Immature natural killer cell (primary cell): ENCODE measurements around the gene ZBTB4. TPM values are rescaled to one million over a fixed set of nuclear protein-coding genes. Genes with fewer than 3 reads are reported as not detected.

Experiments used
- DNase-seq, 3 donors: peaks; one replicate each; pipeline ENCODE4 v3.0.0; 2022; ENCODE audit warnings: mixed read lengths in 1 of 3
- H3K27ac Mint-ChIP-seq, 6 donors: one replicate each; pipeline ENCODE4 v1.8.0; 2020; ENCODE audit warnings: mixed read lengths in 6 of 6, mild to moderate bottlenecking in 5 of 6, inconsistent platforms in 4 of 6, moderate library complexity in 3 of 6
- H3K27me3 Mint-ChIP-seq, 3 donors: one replicate each; pipeline ENCODE4 v1.8.0; 2020 to 2021; ENCODE audit warnings: low read depth in 3 of 3, mild to moderate bottlenecking in 3 of 3, mixed read lengths in 3 of 3, moderate library complexity in 3 of 3, inconsistent platforms in 1 of 3
- H3K36me3 Mint-ChIP-seq, 3 donors: one replicate each; pipeline ENCODE4 v1.8.0; 2020; ENCODE audit warnings: mixed read lengths in 3 of 3, inconsistent platforms in 2 of 3, mild to moderate bottlenecking in 2 of 3
- H3K4me1 Mint-ChIP-seq, 2 donors: one replicate each; pipeline ENCODE4 v1.8.0; 2020; ENCODE audit warnings: inconsistent platforms in 2 of 2, mild to moderate bottlenecking in 2 of 2, mixed read lengths in 2 of 2, moderate library complexity in 1 of 2
- H3K4me3 Mint-ChIP-seq, 5 donors: one replicate each; pipeline ENCODE4 v1.8.0; 2020; ENCODE audit warnings: mild to moderate bottlenecking in 5 of 5, mixed read lengths in 5 of 5, inconsistent platforms in 3 of 5, moderate library complexity in 3 of 5
- H3K9me3 Mint-ChIP-seq, 6 donors: one replicate each; pipeline ENCODE4 v1.8.0; 2020; ENCODE audit warnings: mild to moderate bottlenecking in 6 of 6, mixed read lengths in 6 of 6, inconsistent platforms in 4 of 6, moderate library complexity in 3 of 6
- polyA plus RNA-seq, 3 donors: library from polyadenylated mRNA; unstranded; fragments of 300-500 nt; fragmentation: Illumina TruSeq; gene quantifications; one replicate each; pipeline ENCODE4 v1.2.3, GENCODE V29; 2021

ZBTB4 gene
- polyA plus RNA-seq, 3 donors from 2014 or later, result 4.4 to 25.8 (median 8.3) TPM

GRCh38 chr17:7439462-7440112 lies 39.8 kb downstream of the ZBTB4 start, which contains the start of gene FGF11:
FGF11 (plus strand) TSS chr17:7439512; CDS start chr17:7439621, 109 bp downstream.
- H3K27me3 Mint-ChIP-seq, result peaks cover 33 to 36% (median 34%) of the 10 kb centered on the region in 3 donors
- peak within 1 kb of the TSS; percentile 53 to 72 (median 60) for H3K4me3 Mint-ChIP-seq
- peaks cover 0 to 1% (median 0%) of the 10 kb centered on the region in 6 donors for H3K9me3 Mint-ChIP-seq
- peaks cover 39 to 40% of the 10 kb centered on the region in 2 donors for H3K4me1 Mint-ChIP-seq
- DNase-seq, result no peak
- H3K36me3 Mint-ChIP-seq, result peaks cover 7 to 13% (median 10%) of the 10 kb centered on the region in 3 donors
- H3K27ac Mint-ChIP-seq, result peak within 1 kb of the TSS in 1 of 6 donors; percentile 13

DNA sequence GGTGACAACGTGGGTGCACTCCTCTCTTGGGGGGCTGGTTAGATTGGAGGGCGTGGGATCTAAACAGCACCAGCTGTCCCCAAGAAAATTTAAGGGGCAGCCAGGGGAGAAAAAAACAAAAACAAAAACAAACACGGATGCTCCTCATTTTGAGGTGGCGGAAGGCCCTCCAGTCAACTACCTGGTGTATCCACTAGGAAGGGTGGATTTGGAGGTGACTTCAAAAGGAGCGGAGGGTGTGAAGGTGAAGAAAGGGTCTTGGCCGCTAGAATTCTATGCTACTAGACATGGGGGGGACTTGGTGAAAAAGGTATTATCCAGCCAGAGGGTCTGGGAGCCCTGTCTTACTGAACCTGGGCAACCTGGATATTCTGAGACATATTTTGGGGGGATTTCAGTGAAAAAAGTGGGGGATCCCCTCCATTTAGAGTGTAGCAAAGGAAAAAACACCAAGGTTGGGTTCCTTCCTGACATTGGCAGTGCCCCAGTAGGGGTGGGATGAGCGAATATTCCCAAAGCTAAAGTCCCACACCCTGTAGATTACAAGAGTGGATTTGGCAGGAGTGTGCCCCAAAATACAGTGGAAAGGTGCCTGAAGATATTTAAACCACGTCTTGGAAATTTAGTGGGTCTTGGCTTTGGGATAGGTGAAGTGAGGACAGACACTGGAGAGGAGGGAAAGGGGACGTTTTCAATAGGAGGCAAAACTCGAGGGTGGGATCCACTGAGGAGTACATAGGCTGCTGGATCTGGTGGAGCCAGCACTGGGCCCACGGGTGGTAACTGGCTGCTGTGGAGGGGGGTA lies 40.6 kb downstream of the ZBTB4 start:
- Mint-ChIP-seq H3K4me1 (peaks cover 38 to 40% of the 10 kb centered on the region in 2 donors), H3K27me3 (peaks cover 33 to 34% (median 34%) of the 10 kb centered on the region in 3 donors), H3K9me3 (peaks cover 0 to 1% (median 0%) of the 10 kb centered on the region in 6 donors), H3K27ac (peak overlapping the region in 1 of 6 donors; percentile 13), H3K4me3 (peak overlapping the region; percentile 53 to 69 (median 56)), H3K36me3 (peaks cover 7 to 13% (median 10%) of the 10 kb centered on the region in 3 donors)
- no peak for DNase-seq

DNA sequence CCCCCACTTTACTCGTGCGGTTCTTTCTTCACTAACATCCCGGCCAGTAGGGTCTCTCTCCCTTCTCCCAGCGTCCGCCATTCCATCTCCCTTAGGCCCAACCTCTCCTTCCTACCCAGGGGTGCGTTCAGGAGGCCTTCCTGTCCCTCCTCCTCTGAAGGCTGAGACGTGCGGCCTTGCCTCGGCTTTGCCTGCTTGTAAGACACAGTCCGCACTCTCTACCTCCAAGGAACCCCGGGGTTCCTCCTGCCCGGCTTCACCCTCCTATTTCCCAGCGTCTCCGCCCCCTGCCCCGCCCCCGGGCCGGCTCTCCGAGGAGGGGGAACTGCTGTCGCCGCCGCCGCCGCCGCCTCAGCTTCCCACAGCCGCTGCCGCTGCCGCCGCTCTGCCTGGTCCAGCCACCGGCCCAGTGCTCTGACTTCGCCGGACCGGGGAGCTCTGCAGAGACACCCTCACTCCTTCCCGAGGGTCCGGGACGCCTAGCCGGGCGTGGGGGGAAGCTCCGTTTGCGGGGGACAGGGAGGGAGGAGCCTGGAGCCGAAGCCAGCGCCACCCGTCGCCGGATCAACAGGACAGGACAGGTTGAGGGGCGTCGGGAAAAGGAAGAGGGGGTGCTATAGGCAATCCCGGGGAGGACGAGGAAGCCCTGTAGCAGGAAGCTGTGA lies 41.3 kb downstream of the ZBTB4 start:
- Mint-ChIP-seq H3K4me3 (peak overlapping the region; percentile 56 to 86 (median 66)), H3K4me1 (peaks cover 38 to 40% of the 10 kb centered on the region in 2 donors), H3K27me3 (peaks cover 29 to 34% (median 33%) of the 10 kb centered on the region in 3 donors), H3K27ac (peak overlapping the region in 2 of 6 donors; percentile 21 to 72), H3K36me3 (peaks cover 7 to 13% (median 10%) of the 10 kb centered on the region in 3 donors), H3K9me3 (peaks cover 0 to 1% (median 0%) of the 10 kb centered on the region in 6 donors)
- no peak for DNase-seq

DNA sequence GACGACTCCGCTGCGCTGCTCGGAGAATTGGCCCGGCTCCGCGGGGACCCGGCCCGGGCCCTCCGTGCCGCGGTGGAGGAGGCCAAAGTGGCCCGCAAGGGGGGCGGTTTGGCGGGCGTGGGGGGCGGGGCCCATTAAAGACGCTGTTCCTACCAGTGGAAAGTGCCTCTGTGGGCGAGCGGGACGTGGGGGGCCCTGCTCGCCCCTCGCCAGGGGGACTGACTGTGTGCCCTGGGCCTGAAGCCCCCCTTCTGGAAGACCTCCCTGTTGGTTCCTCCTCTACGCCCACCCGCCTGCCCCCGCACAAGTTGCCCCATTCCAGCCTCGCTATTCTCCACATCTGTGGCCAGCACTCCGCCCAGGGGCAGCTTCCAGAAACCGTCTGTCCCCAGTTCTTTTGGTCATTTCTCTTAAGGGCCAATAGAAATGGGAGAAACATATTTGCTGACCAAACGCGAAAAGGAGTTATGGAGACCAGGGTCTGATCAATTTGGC lies 42.0 kb downstream of the ZBTB4 start:
- H3K9me3 Mint-ChIP-seq, result no peaks in the 10 kb centered on the region
- no peak overlapping the region for H3K27ac Mint-ChIP-seq
- H3K27me3 Mint-ChIP-seq, result peaks cover 29 to 32% (median 31%) of the 10 kb centered on the region in 3 donors
- H3K4me3 Mint-ChIP-seq, result peak overlapping the region; percentile 43 to 86 (median 66)
- H3K4me1 Mint-ChIP-seq, result peaks cover 38 to 40% of the 10 kb centered on the region in 2 donors
- no peak for DNase-seq
- H3K36me3 Mint-ChIP-seq, result peaks cover 7 to 12% (median 10%) of the 10 kb centered on the region in 3 donors

DNA sequence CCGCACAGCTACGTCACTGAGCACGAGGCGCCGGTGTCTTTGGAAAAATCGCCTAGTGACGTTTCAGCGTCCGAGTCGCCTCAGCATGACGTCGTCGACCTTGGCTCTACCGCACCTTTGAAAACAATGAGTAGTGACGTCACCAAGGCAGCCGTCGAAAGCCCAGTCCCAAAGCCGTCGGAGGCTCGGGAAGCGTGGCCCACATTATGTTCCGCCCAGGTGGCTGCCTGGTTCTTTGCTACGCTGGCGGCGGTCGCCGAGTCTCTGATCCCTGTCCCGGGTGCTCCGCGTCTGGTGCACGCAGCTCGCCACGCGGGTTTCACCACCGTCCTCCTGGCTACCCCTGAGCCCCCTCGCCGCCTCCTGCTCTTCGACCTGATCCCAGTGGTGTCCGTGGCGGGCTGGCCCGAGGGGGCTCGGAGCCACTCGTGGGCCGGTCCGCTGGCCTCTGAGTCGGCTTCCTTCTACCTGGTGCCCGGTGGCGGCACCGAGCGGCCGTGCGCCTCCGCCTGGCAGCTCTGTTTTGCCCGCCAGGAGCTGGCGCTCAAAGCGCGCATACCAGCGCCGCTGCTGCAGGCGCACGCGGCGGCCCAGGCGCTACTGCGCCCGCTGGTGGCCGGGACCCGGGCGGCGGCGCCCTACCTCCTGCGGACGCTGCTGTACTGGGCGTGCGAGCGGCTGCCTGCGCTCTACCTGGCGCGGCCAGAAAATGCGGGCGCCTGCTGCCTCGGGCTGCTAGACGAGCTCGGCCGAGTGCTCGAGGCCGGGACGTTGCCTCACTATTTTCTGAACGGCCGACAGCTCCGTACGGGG lies 42.7 kb downstream of the ZBTB4 start:
- peaks cover 7 to 10% (median 10%) of the 10 kb centered on the region in 3 donors for H3K36me3 Mint-ChIP-seq
- H3K27me3 Mint-ChIP-seq, result peaks cover 27 to 30% (median 27%) of the 10 kb centered on the region in 3 donors
- peak overlapping the region; percentile 93 to 96 (median 96) for H3K4me3 Mint-ChIP-seq
- peak overlapping the region; percentile 86 to 95 (median 89) for H3K27ac Mint-ChIP-seq
- peak; percentile 75 to 82 (median 79) for DNase-seq
- H3K9me3 Mint-ChIP-seq, result no peaks in the 10 kb centered on the region
- peaks cover 38 to 40% of the 10 kb centered on the region in 2 donors for H3K4me1 Mint-ChIP-seq

GRCh38 chr17:7435676-7436555 lies 43.5 kb downstream of the ZBTB4 start:
- Mint-ChIP-seq H3K27me3 (peaks cover 27 to 29% (median 28%) of the 10 kb centered on the region in 3 donors), H3K36me3 (peaks cover 7 to 10% (median 10%) of the 10 kb centered on the region in 3 donors), H3K4me1 (peaks cover 38 to 40% of the 10 kb centered on the region in 2 donors), H3K27ac (peak overlapping the region; percentile 90 to 97 (median 95)), H3K4me3 (peak overlapping the region; percentile 93 to 96 (median 96)), H3K9me3 (no peaks in the 10 kb centered on the region)
- DNase-seq, result no peak

DNA sequence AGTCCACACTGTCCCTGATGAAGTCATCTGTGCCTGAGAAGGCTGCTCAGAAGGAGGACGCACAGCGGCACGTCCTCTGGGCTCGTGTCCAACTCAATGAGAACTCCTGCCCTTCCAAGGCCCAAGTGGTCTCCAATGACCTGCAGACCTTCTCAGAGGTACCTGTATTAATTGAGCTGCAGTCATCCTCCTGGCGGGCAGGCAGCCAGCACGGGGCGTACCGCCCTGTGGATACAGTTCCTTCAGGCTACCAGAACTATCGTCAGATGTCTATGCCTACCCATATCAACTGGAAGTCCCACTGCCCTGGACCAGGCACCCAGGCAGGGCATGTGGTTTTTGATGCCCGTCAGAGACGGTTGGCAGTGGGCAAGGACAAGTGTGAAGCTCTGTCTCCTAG lies 47.1 kb downstream of the ZBTB4 start:
- H3K9me3 Mint-ChIP-seq, result no peaks in the 10 kb centered on the region
- peaks cover 18 to 21% of the 10 kb centered on the region in 2 donors for H3K4me1 Mint-ChIP-seq
- H3K36me3 Mint-ChIP-seq, result no peaks in the 10 kb centered on the region
- no peak for DNase-seq
- no peak overlapping the region for H3K27ac Mint-ChIP-seq
- peaks cover 10 to 14% (median 13%) of the 10 kb centered on the region in 3 donors for H3K27me3 Mint-ChIP-seq
- H3K4me3 Mint-ChIP-seq, result no peak overlapping the region

GRCh38 chr17:7431231-7431630 lies 48.2 kb downstream of the ZBTB4 start:
- no peak overlapping the region for H3K4me3 Mint-ChIP-seq
- H3K36me3 Mint-ChIP-seq, result no peaks in the 10 kb centered on the region
- H3K9me3 Mint-ChIP-seq, result no peaks in the 10 kb centered on the region
- no peak overlapping the region for H3K27ac Mint-ChIP-seq
- peaks cover 11 to 12% of the 10 kb centered on the region in 2 donors for H3K4me1 Mint-ChIP-seq
- H3K27me3 Mint-ChIP-seq, result peaks cover 7 to 12% (median 10%) of the 10 kb centered on the region in 3 donors
- no peak for DNase-seq

GRCh38 chr17:7429722-7430121 lies 49.7 kb downstream of the ZBTB4 start:
- Mint-ChIP-seq H3K27me3 (peaks cover 0 to 2% (median 0%) of the 10 kb centered on the region in 3 donors), H3K27ac (no peak overlapping the region), H3K4me1 (peaks cover 0 to under 1% of the 10 kb centered on the region in 2 donors), H3K4me3 (no peak overlapping the region), H3K36me3 (no peaks in the 10 kb centered on the region), H3K9me3 (no peaks in the 10 kb centered on the region)
- DNase-seq, result no peak

DNA sequence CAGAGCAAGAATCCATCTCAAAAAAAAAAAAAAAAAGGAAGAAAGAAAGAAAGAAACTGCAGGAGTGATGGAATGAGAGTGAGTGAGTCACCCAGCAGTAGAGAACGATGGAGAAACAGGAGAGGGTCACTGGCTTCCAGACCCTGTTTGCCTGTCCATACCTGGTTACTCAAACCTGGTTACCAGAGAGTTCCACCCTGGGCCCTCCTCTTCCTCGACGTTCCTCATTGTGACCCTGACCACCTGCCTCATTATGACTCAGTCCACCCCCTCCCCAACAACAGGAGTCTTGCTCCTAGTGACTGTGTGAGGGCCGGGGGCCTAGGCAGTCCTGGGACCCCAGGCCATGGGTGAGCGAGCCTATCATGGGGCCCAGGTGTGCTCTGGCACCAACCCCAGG lies 50.9 kb downstream of the ZBTB4 start, which contains the start of gene SPEM3:
SPEM3 (plus strand) TSS at position 301 of the 400 bp plus-strand sequence; CDS start at position 347, 46 bp downstream.
- peaks cover 0 to 2% (median 0%) of the 10 kb centered on the region in 3 donors for H3K27me3 Mint-ChIP-seq
- H3K27ac Mint-ChIP-seq, result no peak within 1 kb of the TSS
- H3K4me1 Mint-ChIP-seq, result no peaks in the 10 kb centered on the region
- no peaks in the 10 kb centered on the region for H3K9me3 Mint-ChIP-seq
- no peak for DNase-seq
- H3K4me3 Mint-ChIP-seq, result no peak within 1 kb of the TSS
- no peaks in the 10 kb centered on the region for H3K36me3 Mint-ChIP-seq

DNA sequence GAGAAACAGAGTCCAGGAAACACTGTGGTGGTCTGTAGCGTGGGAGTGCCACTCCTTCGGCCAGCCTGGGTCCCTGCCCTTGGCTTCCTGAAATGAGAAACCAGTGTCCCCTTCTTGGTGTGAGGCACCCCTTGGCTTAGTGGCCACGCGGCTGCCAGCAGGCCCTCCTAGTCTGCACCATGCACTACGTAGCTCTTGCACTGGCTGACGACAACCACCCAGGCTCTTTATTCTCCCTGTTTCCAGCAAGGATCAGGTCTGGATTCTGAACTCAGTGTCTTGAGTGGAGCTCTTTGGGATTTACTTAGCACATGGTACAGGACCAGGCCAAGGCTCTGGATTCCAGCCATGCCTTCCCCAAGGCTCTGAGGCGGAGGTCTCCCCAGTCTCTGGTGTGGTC lies 51.9 kb downstream of the ZBTB4 start:
- no peak overlapping the region for H3K27ac Mint-ChIP-seq

More for the DNA sequence above, 51.9 kb downstream of the ZBTB4 start:
- H3K9me3 Mint-ChIP-seq, result no peaks in the 10 kb centered on the region
- DNase-seq, result no peak
- no peaks in the 10 kb centered on the region for H3K36me3 Mint-ChIP-seq
- H3K4me1 Mint-ChIP-seq, result no peaks in the 10 kb centered on the region
- H3K27me3 Mint-ChIP-seq, result peaks cover 0 to 2% (median 0%) of the 10 kb centered on the region in 3 donors
- no peak overlapping the region for H3K4me3 Mint-ChIP-seq
